Naive B cell (primary cell): ENCODE data around the gene ADCY2. TPM values are rescaled to one million over a fixed set of nuclear protein-coding genes. Genes with fewer than 3 reads are reported as not detected.
A peak's percentile ranks its signal among the peaks of the same experiment; 100 is the strongest.

Experiments used
- ATAC-seq, 2 donors: fragments of 150-1000 bp; cut with Tn5 transposase; 2 replicates each; pipeline ENCODE4 v1.10.0; 2021; ENCODE audit warnings: low read depth in 2 of 2, mild to moderate bottlenecking in 2 of 2, moderate library complexity in 2 of 2
- DNase-seq: peaks from one replicate; pipeline ENCODE4 v3.0.0; 2022
- H3K27ac Mint-ChIP-seq, 6 donors: one replicate each; pipeline ENCODE4 v1.8.0; 2020 to 2022; ENCODE audit warnings: mild to moderate bottlenecking in 6 of 6, mixed read lengths in 6 of 6, moderate library complexity in 5 of 6, inconsistent platforms in 2 of 6
- H3K27me3 Mint-ChIP-seq, 3 donors: one replicate each; pipeline ENCODE4 v1.8.0; 2021 to 2022; ENCODE audit warnings: mixed read lengths in 3 of 3, mild to moderate bottlenecking in 1 of 3
- H3K36me3 Mint-ChIP-seq, 2 donors: one replicate each; pipeline ENCODE4 v1.8.0; 2020 to 2022; ENCODE audit warnings: mixed read lengths in 2 of 2, inconsistent platforms in 1 of 2, mild to moderate bottlenecking in 1 of 2
- H3K4me1 Mint-ChIP-seq, 3 donors: one replicate each; pipeline ENCODE4 v1.8.0; 2020 to 2022; ENCODE audit warnings: mixed read lengths in 3 of 3, inconsistent platforms in 1 of 3, mild to moderate bottlenecking in 1 of 3, moderate library complexity in 1 of 3
- H3K4me3 Mint-ChIP-seq, 8 donors: one replicate each; pipeline ENCODE4 v1.8.0; 2020 to 2022; ENCODE audit warnings: mild to moderate bottlenecking in 8 of 8, mixed read lengths in 8 of 8, moderate library complexity in 8 of 8, inconsistent platforms in 2 of 8
- H3K9me3 Mint-ChIP-seq, 7 donors: one replicate each; pipeline ENCODE4 v1.8.0; 2020 to 2022; ENCODE audit warnings: mixed read lengths in 7 of 7, mild to moderate bottlenecking in 5 of 7, inconsistent platforms in 2 of 7, moderate library complexity in 1 of 7
- polyA plus RNA-seq, 6 donors: library from polyadenylated mRNA; unstranded; fragments of 300-500 nt; fragmentation: Illumina TruSeq; gene quantifications; one replicate each; pipeline ENCODE4 v1.2.3, GENCODE V29; 2021; ENCODE audit warnings: low read depth in 6 of 6

The ADCY2 gene
- polyA plus RNA-seq, 6 donors from 2014 or later, result not detected

GRCh38 chr5:7576023-7576715 lies 180.2 kb downstream of the ADCY2 start:
- ATAC-seq (no peak), DNase-seq (no peak)
- H3K9me3 Mint-ChIP-seq, result peaks cover 0 to 17% (median 6%) of the 10 kb centered on the region in 7 donors
- H3K4me3 Mint-ChIP-seq, result no peak overlapping the region
- H3K27me3 Mint-ChIP-seq, result no peaks in the 10 kb centered on the region
- no peaks in the 10 kb centered on the region for H3K36me3 Mint-ChIP-seq
- H3K4me1 Mint-ChIP-seq, result no peaks in the 10 kb centered on the region
- H3K27ac Mint-ChIP-seq, result no peak overlapping the region

- H3K36me3 Mint-ChIP-seq, result no peaks in the 10 kb centered on the region
- no peaks in the 10 kb centered on the region for H3K27me3 Mint-ChIP-seq
- no peak for DNase-seq
- no peak overlapping the region for H3K27ac Mint-ChIP-seq
- H3K4me3 Mint-ChIP-seq, result no peak overlapping the region
- H3K9me3 Mint-ChIP-seq, result peaks cover 0 to 11% (median 4%) of the 10 kb centered on the region in 7 donors
- no peaks in the 10 kb centered on the region for H3K4me1 Mint-ChIP-seq
- no peak for ATAC-seq
These were observed 181.4 kb downstream of the ADCY2 start for GRCh38 chr5:7577381-7577780.

GRCh38 chr5:7578071-7578470 lies 182.1 kb downstream of the ADCY2 start:
- Mint-ChIP-seq H3K4me3 (no peak overlapping the region), H3K9me3 (peaks cover 0 to 4% (median 3%) of the 10 kb centered on the region in 7 donors), H3K36me3 (no peaks in the 10 kb centered on the region), H3K27me3 (no peaks in the 10 kb centered on the region), H3K27ac (no peak overlapping the region), H3K4me1 (no peaks in the 10 kb centered on the region)
- DNase-seq (no peak), ATAC-seq (no peak)

- Mint-ChIP-seq H3K27ac (no peak overlapping the region), H3K27me3 (no peaks in the 10 kb centered on the region), H3K4me1 (no peaks in the 10 kb centered on the region), H3K36me3 (no peaks in the 10 kb centered on the region), H3K9me3 (peaks cover 0 to 4% (median 0%) of the 10 kb centered on the region in 7 donors), H3K4me3 (no peak overlapping the region)
- DNase-seq, result no peak
- no peak for ATAC-seq
These were observed 188.8 kb downstream of the ADCY2 start for GRCh38 chr5:7584749-7585148.

- no peak overlapping the region for H3K27ac Mint-ChIP-seq
- no peak for ATAC-seq
- DNase-seq, result no peak
- peaks cover 0 to 3% (median 0%) of the 10 kb centered on the region in 7 donors for H3K9me3 Mint-ChIP-seq
- no peak overlapping the region for H3K4me3 Mint-ChIP-seq
- no peaks in the 10 kb centered on the region for H3K27me3 Mint-ChIP-seq
- no peaks in the 10 kb centered on the region for H3K4me1 Mint-ChIP-seq
- no peaks in the 10 kb centered on the region for H3K36me3 Mint-ChIP-seq
These were observed 189.9 kb downstream of the ADCY2 start for GRCh38 chr5:7585807-7586206.

- peaks cover 0 to 3% (median 0%) of the 10 kb centered on the region in 7 donors for H3K9me3 Mint-ChIP-seq
- DNase-seq, result no peak
- no peaks in the 10 kb centered on the region for H3K27me3 Mint-ChIP-seq
- ATAC-seq, result no peak
- H3K4me1 Mint-ChIP-seq, result no peaks in the 10 kb centered on the region
- H3K36me3 Mint-ChIP-seq, result no peaks in the 10 kb centered on the region
- no peak overlapping the region for H3K4me3 Mint-ChIP-seq
- H3K27ac Mint-ChIP-seq, result peak overlapping the region in 1 of 6 donors; percentile 72
These were observed 190.5 kb downstream of the ADCY2 start for GRCh38 chr5:7586480-7586879.

- Mint-ChIP-seq H3K36me3 (no peaks in the 10 kb centered on the region), H3K9me3 (peaks cover 0 to 3% (median 0%) of the 10 kb centered on the region in 7 donors), H3K27ac (no peak overlapping the region), H3K27me3 (no peaks in the 10 kb centered on the region), H3K4me1 (no peaks in the 10 kb centered on the region), H3K4me3 (no peak overlapping the region)
- ATAC-seq (no peak), DNase-seq (no peak)
These were observed 193.9 kb downstream of the ADCY2 start for GRCh38 chr5:7589800-7590199.

GRCh38 chr5:7592910-7593309 lies 197.0 kb downstream of the ADCY2 start:
- Mint-ChIP-seq H3K27ac (no peak overlapping the region), H3K36me3 (no peaks in the 10 kb centered on the region), H3K4me1 (no peaks in the 10 kb centered on the region), H3K4me3 (peak overlapping the region in 1 of 8 donors; percentile 4), H3K9me3 (peaks cover 0 to under 1% (median 0%) of the 10 kb centered on the region in 7 donors), H3K27me3 (no peaks in the 10 kb centered on the region)
- ATAC-seq (no peak), DNase-seq (no peak)

- H3K27me3 Mint-ChIP-seq, result no peaks in the 10 kb centered on the region
- no peaks in the 10 kb centered on the region for H3K36me3 Mint-ChIP-seq
- no peaks in the 10 kb centered on the region for H3K4me1 Mint-ChIP-seq
- H3K27ac Mint-ChIP-seq, result no peak overlapping the region
- peaks cover 0 to 22% (median 2%) of the 10 kb centered on the region in 7 donors for H3K9me3 Mint-ChIP-seq
- no peak for ATAC-seq
- no peak for DNase-seq
- H3K4me3 Mint-ChIP-seq, result no peak overlapping the region
These were observed 201.2 kb downstream of the ADCY2 start for GRCh38 chr5:7597059-7597642.

- Mint-ChIP-seq H3K9me3 (peaks cover 0 to 16% (median 8%) of the 10 kb centered on the region in 7 donors), H3K27me3 (peaks cover 0 to 3% (median 0%) of the 10 kb centered on the region in 3 donors), H3K4me3 (no peak overlapping the region), H3K27ac (no peak overlapping the region), H3K4me1 (no peaks in the 10 kb centered on the region), H3K36me3 (no peaks in the 10 kb centered on the region)
- ATAC-seq (no peak), DNase-seq (no peak)
These were observed 211.0 kb downstream of the ADCY2 start for GRCh38 chr5:7606840-7607465.

- DNase-seq, result no peak
- no peak for ATAC-seq
- no peaks in the 10 kb centered on the region for H3K36me3 Mint-ChIP-seq
- H3K27ac Mint-ChIP-seq, result no peak overlapping the region
- no peak overlapping the region for H3K4me3 Mint-ChIP-seq
- peaks cover 0 to 21% (median 7%) of the 10 kb centered on the region in 7 donors for H3K9me3 Mint-ChIP-seq
- H3K27me3 Mint-ChIP-seq, result peaks cover 0 to 3% (median 0%) of the 10 kb centered on the region in 3 donors
- H3K4me1 Mint-ChIP-seq, result no peaks in the 10 kb centered on the region
These were observed 212.8 kb downstream of the ADCY2 start for GRCh38 chr5:7608772-7609171.

- ATAC-seq, result no peak
These were observed 213.8 kb downstream of the ADCY2 start for GRCh38 chr5:7609726-7610125.

GRCh38 chr5:7610531-7611177 lies 214.7 kb downstream of the ADCY2 start:
- ATAC-seq, result no peak
- H3K36me3 Mint-ChIP-seq, result no peaks in the 10 kb centered on the region
- H3K27ac Mint-ChIP-seq, result no peak overlapping the region
- H3K9me3 Mint-ChIP-seq, result peaks cover 0 to 25% (median 7%) of the 10 kb centered on the region in 7 donors
- DNase-seq, result no peak
- H3K4me3 Mint-ChIP-seq, result no peak overlapping the region
- peaks cover 0 to 3% (median 0%) of the 10 kb centered on the region in 3 donors for H3K27me3 Mint-ChIP-seq
- no peaks in the 10 kb centered on the region for H3K4me1 Mint-ChIP-seq

More at GRCh38 chr5:7609726-7610125, 213.8 kb downstream of the ADCY2 start:
- no peak overlapping the region for H3K4me3 Mint-ChIP-seq
- DNase-seq, result no peak
- H3K27me3 Mint-ChIP-seq, result peaks cover 0 to 3% (median 0%) of the 10 kb centered on the region in 3 donors
- H3K27ac Mint-ChIP-seq, result peak overlapping the region in 1 of 6 donors; percentile 46
- H3K36me3 Mint-ChIP-seq, result no peaks in the 10 kb centered on the region
- peaks cover 0 to 22% (median 7%) of the 10 kb centered on the region in 7 donors for H3K9me3 Mint-ChIP-seq
- H3K4me1 Mint-ChIP-seq, result no peaks in the 10 kb centered on the region
